GM12801 (cell line): ENCODE results near the gene LCP2.

ENCODE experiments used
- CTCF ChIP-seq: IDR thresholded peaks from one replicate; pipeline ENCODE4 v1.5.1; 2011; ENCODE audit warnings: control low read depth; ENCODE audit not compliant: insufficient read length; ENCODE audit errors: extremely low read depth

The LCP2 gene

GRCh38 chr5:170262061-170263045 lies 35.2 kb downstream of the LCP2 start:
- no peak for TF ChIP-seq CTCF

- no peak for TF ChIP-seq CTCF
These were observed 36.0 kb downstream of the LCP2 start for GRCh38 chr5:170261528-170262043.

GRCh38 chr5:170257370-170257769 lies 40.2 kb downstream of the LCP2 start:
- TF ChIP-seq CTCF: no peak

- TF ChIP-seq CTCF: no peak
These were observed 41.0 kb downstream of the LCP2 start for GRCh38 chr5:170256571-170256970.

- TF ChIP-seq CTCF: no peak
These were observed 43.5 kb downstream of the LCP2 start for GRCh38 chr5:170254056-170254455.

- TF ChIP-seq CTCF: no peak
These were observed 44.7 kb downstream of the LCP2 start for GRCh38 chr5:170252720-170253350.

- TF ChIP-seq CTCF: no peak
These were observed 45.5 kb downstream of the LCP2 start for GRCh38 chr5:170252109-170252508.
